Measurements from ENCODE around the gene MED17. TPM values are rescaled to one million over a fixed set of nuclear protein-coding genes. Genes with fewer than 3 reads are reported as not detected.

Gene MED17
- total and polyA plus RNA-seq, 2 of the 13 experiments (the other 11 are each of a cell fraction or from before 2014, with no cell fraction given): 23.1 to 37.0 TPM

DNA sequence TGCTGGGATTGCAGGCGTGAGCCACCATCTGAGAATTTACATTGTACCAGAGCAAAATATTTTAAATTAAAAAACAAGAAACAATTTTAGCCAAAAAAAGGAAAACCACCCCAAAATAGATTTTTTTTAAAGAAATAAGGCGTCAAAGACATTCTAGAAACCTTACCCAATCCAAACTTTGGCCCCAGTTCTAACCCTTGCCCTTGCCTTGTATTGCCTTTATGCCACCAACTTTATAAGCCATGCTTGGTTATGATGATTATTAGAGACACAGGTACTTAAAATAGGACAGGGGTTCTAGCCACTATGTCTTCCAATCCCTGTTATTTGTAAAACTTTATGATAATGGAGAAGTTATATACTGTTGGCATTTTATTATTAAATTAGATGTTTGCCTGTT, 30.8 kb upstream of the MED17 start:
- POLR2A ChIA-PET: interaction anchor here (1.0 kb wide), 1 partner anchor 12 kb away, joined by 3 read pairs; the partner anchor contains the start of genes C11orf54 and TAF1D
- Histone ChIP-seq H3K9ac (ENCODE audit: insufficient read depth, low read depth, low read length) (no peak overlapping the region), H4K20me1 (ENCODE audit: insufficient read depth, low read length) (no peaks in the 10 kb centered on the region), H3K9me3 (ENCODE audit: low read length) (no peaks in the 10 kb centered on the region), H3K27ac (ENCODE audit: extremely low read length, insufficient read depth, low read length) (no peak overlapping the region), H3K36me3 (replicated peaks in 1 of 2; ENCODE audit: control insufficient read depth in 1 of 2, insufficient read depth in 2 of 2, low read length in 2 of 2) (peaks cover 5 to 22% of the 10 kb centered on the region in 2 experiments), H3K4me1 (ENCODE audit: insufficient read depth, low read length) (peaks cover 13% of the 10 kb centered on the region), H3K27me3 (ENCODE audit: control insufficient read depth in 1 of 2, insufficient read depth in 2 of 2, low read length in 2 of 2) (no peaks in the 10 kb centered on the region; a peak in 1 of 5 replicates), H2AFZ (ENCODE audit: low read length) (no peak overlapping the region), H3K4me3 (replicated peaks in 1 of 3; ENCODE audit: insufficient read depth in 1 of 3, low read depth in 2 of 3, low read length in 3 of 3) (no peak overlapping the region), H3K79me2 (ENCODE audit: insufficient read depth, low read length) (peaks cover 2% of the 10 kb centered on the region), H3K4me2 (ENCODE audit: low read depth, low read length) (no peak overlapping the region)
- FAIRE-seq (no peak), ATAC-seq (no peak), DNase-seq (ENCODE audit: low spot score) (no peak)
- WGBS (ENCODE audit: low lambda C conversion rate): 97% methylated on average over 2 of the region's 2 CpGs
- intact Hi-C loops (cut with micrococcal nuclease; ENCODE audit: unreplicated experiment): no loop called here
- in situ Hi-C loops (cut with HindIII; ENCODE audit: extremely low pct_ligation_motif_present, low pct_unique_long_range_greater_than_20kb): no loop called here
- TF ChIP-seq MEIS2 (CRISPR knock-in tag; IDR thresholded peaks at IDR 0.05): no peak
- TF ChIP-seq, protein P1, sequence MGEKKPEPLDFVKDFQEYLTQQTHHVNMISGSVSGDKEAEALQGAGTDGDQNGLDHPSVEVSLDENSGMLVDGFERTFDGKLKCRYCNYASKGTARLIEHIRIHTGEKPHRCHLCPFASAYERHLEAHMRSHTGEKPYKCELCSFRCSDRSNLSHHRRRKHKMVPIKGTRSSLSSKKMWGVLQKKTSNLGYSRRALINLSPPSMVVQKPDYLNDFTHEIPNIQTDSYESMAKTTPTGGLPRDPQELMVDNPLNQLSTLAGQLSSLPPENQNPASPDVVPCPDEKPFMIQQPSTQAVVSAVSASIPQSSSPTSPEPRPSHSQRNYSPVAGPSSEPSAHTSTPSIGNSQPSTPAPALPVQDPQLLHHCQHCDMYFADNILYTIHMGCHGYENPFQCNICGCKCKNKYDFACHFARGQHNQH (CRISPR knock-in tag; IDR thresholded peaks at IDR 0.05): no peak
- no TSS peak for BruUV-seq (replicated peaks)
- CTCF ChIA-PET (ENCODE audit: low intra/inter-chr PET ratio, low total read pairs): no interaction called here

DNA sequence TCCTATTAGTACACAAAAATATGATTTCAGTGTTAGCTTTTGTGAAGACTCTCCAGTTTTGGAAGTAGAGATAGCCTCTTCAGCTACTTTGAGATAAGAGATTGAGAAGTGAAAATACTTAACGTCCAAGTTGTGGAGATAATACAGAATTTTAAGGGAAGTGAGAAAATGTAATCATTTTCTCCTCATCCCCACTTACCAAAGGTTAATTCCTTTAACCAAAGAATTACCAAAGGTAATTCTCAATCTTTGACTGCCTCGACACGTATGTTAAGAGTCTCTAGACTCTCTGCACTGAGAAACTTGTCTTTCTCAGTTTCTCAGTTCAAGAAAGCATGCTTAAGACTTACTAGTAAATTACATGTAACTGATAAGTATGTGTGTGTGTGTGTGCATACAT, 27.3 kb upstream of the MED17 start:
- ChIA-PET CTCF (ENCODE audit: low intra/inter-chr PET ratio, low total read pairs) (no interaction called here), POLR2A (interaction anchor here (1.0 kb wide), 1 partner anchor 15 kb away, joined by 4 read pairs; the partner anchor contains the start of genes C11orf54 and TAF1D)
- no peaks in the 10 kb centered on the region; a peak in 1 of 5 replicates for H3K27me3 ChIP-seq (ENCODE audit: control insufficient read depth in 1 of 2, insufficient read depth in 2 of 2, low read length in 2 of 2)
- no peaks in the 10 kb centered on the region for H3K79me2 ChIP-seq (ENCODE audit: insufficient read depth, low read length)
- no TSS peak for BruUV-seq (replicated peaks)
- H3K4me2 ChIP-seq (ENCODE audit: low read depth, low read length): no peak overlapping the region
- H3K9me3 ChIP-seq (ENCODE audit: low read length): no peaks in the 10 kb centered on the region
- H3K4me1 ChIP-seq (ENCODE audit: insufficient read depth, low read length): no peaks in the 10 kb centered on the region
- no peaks in the 10 kb centered on the region for H4K20me1 ChIP-seq (ENCODE audit: insufficient read depth, low read length)
- no peak overlapping the region for H2AFZ ChIP-seq (ENCODE audit: low read length)
- DNase-seq (ENCODE audit: low spot score): no peak
- in situ Hi-C loops (cut with HindIII; ENCODE audit: extremely low pct_ligation_motif_present, low pct_unique_long_range_greater_than_20kb): no loop called here
- 92% methylated on average over 3 of the region's 3 CpGs for WGBS (ENCODE audit: low lambda C conversion rate)
- TF ChIP-seq TEAD3 (CRISPR knock-in tag; optimal IDR thresholded peaks at IDR 0.05; ENCODE audit: borderline replicate concordance) (no peak), RBAK (CRISPR knock-in tag; IDR thresholded peaks at IDR 0.05) (no peak), ZNF335 (CRISPR knock-in tag; IDR thresholded peaks at IDR 0.05) (no peak), ISX (CRISPR knock-in tag; conservative IDR thresholded peaks at IDR 0.05) (no peak), POLR2G (IDR thresholded peaks at IDR 0.05; ENCODE audit: low read depth, low read length) (no peak), ESRRA (CRISPR knock-in tag; IDR thresholded peaks at IDR 0.05; ENCODE audit: low read depth) (no peak), CCDC6 (CRISPR knock-in tag; IDR thresholded peaks at IDR 0.05) (no peak), PTBP1 (IDR thresholded peaks at IDR 0.05; ENCODE audit: low read depth, low read length, poor library complexity, severe bottlenecking) (no peak), AGO2 (optimal IDR thresholded peaks at IDR 0.05; ENCODE audit: low read depth, low read length) (no peak), ZFP36L2 (CRISPR knock-in tag; IDR thresholded peaks at IDR 0.05) (no peak), HES4 (CRISPR knock-in tag; IDR thresholded peaks at IDR 0.05; ENCODE audit: borderline replicate concordance) (no peak), SIN3A (IDR thresholded peaks at IDR 0.05; ENCODE audit: borderline replicate concordance, low read depth, low read length) (no peak), ZFP90 (CRISPR knock-in tag; IDR thresholded peaks at IDR 0.05; ENCODE audit: borderline replicate concordance) (no peak), SOX5 (CRISPR knock-in tag; IDR thresholded peaks at IDR 0.05; ENCODE audit: borderline replicate concordance) (no peak)
- TF ChIP-seq, protein P2, sequence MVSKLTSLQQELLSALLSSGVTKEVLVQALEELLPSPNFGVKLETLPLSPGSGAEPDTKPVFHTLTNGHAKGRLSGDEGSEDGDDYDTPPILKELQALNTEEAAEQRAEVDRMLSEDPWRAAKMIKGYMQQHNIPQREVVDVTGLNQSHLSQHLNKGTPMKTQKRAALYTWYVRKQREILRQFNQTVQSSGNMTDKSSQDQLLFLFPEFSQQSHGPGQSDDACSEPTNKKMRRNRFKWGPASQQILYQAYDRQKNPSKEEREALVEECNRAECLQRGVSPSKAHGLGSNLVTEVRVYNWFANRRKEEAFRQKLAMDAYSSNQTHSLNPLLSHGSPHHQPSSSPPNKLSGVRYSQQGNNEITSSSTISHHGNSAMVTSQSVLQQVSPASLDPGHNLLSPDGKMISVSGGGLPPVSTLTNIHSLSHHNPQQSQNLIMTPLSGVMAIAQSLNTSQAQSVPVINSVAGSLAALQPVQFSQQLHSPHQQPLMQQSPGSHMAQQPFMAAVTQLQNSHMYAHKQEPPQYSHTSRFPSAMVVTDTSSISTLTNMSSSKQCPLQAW (CRISPR knock-in tag; IDR thresholded peaks at IDR 0.05): no peak
- peaks cover 8 to 37% of the 10 kb centered on the region in 2 experiments for H3K36me3 ChIP-seq (replicated peaks in 1 of 2; ENCODE audit: control insufficient read depth in 1 of 2, insufficient read depth in 2 of 2, low read length in 2 of 2)
- no peak overlapping the region for H3K9ac ChIP-seq (ENCODE audit: insufficient read depth, low read depth, low read length)
- no peak for FAIRE-seq
- intact Hi-C loops (cut with micrococcal nuclease; ENCODE audit: unreplicated experiment): no loop called here
- H3K27ac ChIP-seq (ENCODE audit: extremely low read length, insufficient read depth, low read length): no peak overlapping the region
- no peak for ATAC-seq
- H3K4me3 ChIP-seq (replicated peaks in 1 of 3; ENCODE audit: insufficient read depth in 1 of 3, low read depth in 2 of 3, low read length in 3 of 3): no peak overlapping the region

All from HepG2 (cell line).